GM12873 (cell line): Measurements from ENCODE around the gene DYRK1A.

Experiments
- CTCF ChIP-seq: IDR thresholded peaks from 2 replicates; pipeline ENCODE4 v1.5.1; 2012; ENCODE audit warnings: low read depth, mild to moderate bottlenecking, moderate library complexity, low read length, control low read depth; ENCODE audit not compliant: insufficient read depth; ENCODE audit errors: missing control alignments

Gene DYRK1A

GRCh38 chr21:37538971-37539590, 172.5 kb downstream of the DYRK1A start:
- TF ChIP-seq CTCF, result no peak

DNA sequence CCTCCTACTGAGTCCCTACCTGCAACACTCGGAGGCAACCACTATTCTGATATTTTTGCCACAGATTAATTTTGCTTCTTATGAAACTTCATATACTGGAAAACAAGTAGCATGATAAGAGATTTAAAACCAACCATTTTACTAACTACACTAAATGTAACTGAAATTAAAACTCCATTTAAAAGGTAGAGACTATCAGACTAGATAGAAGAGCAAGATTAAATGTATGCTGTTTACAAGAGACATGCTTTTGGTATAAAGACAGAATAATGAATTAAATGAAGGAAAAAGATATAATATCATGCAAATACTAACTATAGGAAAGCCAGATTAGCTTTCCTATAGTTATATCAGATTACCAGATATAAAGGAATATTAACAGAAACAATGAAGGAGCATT, 175.9 kb downstream of the DYRK1A start:
- no peak for TF ChIP-seq CTCF

DNA sequence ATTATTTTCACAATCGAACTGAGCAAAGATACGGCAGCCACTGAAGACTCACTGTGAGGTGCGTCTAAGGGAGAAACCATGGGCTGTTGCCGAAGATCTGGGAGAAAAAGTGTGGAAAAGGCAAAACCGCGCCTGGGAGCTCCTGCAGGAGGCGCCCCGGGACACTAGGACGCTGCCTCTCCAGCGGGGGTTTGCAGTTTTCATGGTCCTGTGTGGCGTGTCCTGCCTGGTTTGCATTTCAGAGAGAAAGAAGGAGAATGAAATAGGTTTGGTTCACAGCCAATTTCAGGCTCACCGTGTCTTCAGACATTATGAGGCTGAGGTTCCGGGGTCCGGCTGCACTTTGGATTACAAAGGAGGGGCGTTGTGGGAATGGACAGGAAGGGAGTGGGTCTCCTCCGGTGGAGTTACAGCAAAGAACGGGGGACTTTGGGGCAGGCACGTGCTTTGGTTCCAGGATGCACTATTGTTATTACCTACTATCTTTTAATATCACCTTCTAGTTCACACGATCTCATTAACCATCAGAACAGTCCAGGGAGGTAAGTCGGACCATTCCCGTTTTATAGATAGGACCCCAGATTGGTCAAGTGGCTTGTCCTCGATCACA, 179.8 kb downstream of the DYRK1A start:
- TF ChIP-seq CTCF, result no peak

DNA sequence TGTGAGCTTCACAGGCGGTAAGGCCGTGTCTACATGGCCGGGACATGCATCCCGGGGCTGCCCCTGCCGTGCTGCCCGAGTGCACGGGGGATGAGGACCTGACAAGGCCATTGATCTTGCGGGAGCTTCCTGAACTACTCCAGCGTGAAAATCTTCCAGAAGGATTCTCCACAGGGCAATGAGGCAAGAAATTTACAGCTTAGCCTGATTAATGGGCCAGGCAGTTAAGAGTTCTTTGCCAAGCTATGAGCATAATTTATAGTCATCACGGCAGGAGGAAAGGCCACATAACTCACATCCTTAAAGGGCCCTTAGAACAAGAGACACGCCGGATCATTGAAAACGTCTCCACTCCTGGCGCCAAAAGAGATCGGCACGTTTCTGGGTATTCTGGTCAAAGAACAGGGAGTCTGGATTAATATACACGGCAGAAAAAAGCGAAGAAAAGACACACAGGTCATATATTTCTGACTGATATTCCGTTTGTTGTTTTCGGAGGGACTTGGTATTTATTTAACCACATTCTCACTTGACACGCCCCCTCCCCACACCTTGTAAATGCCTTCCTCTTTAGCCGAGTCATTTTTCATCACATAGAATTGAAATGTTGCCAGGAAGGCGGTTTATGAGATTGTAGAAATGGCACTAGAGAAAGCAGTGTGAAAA, 180.5 kb downstream of the DYRK1A start:
- TF ChIP-seq CTCF, result no peak

- TF ChIP-seq CTCF, result no peak
These were observed 181.1 kb downstream of the DYRK1A start for GRCh38 chr21:37547615-37548200.

GRCh38 chr21:37548521-37548981, 182.0 kb downstream of the DYRK1A start:
- TF ChIP-seq CTCF, result no peak

GRCh38 chr21:37550157-37550556, 183.6 kb downstream of the DYRK1A start:
- no peak for TF ChIP-seq CTCF
